Measurements from ENCODE around the gene NECAB3. TPM values are rescaled to one million over a fixed set of nuclear protein-coding genes. Genes with fewer than 3 reads are reported as not detected.

Gene NECAB3
- total RNA-seq, 1 donor from 2014 or later, result 56.2 TPM

DNA sequence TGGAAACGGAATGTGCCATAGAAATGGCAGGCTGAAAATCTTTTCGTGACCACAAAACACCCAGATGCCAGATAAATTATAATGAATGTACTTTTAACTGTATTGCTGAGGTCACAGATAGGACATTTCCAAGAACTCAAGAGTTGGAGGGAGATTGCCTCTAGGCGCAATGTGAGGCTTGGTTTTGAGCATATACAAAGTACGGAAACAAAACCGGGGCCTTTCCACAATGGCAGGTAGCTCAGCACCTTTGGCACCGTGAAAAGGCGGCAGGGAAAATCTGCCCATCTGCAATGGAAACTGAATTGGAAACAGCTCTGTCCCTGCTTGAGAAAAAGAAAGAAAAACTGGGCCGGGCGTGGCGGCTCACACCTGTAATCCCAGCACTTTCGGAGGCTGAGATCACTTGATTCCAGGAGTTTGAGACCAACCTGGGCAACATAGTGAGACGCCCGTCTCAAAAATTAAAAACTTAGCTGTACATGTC lies 22.6 kb downstream of the NECAB3 start:
- Histone ChIP-seq H3K36me3 (no peaks in the 10 kb centered on the region), H3K4me3 (no peak overlapping the region), H3K27ac (no peak overlapping the region), H3K9me3 (no peaks in the 10 kb centered on the region), H3K4me1 (peaks cover 10% of the 10 kb centered on the region), H3K27me3 (no peaks in the 10 kb centered on the region)
- intact Hi-C loops (cut with DNase I), result loop anchor here (10.0 kb wide), 1 partner anchor 197 kb away; no protein-coding TSS in a partner anchor
- TF ChIP-seq, protein P1, sequence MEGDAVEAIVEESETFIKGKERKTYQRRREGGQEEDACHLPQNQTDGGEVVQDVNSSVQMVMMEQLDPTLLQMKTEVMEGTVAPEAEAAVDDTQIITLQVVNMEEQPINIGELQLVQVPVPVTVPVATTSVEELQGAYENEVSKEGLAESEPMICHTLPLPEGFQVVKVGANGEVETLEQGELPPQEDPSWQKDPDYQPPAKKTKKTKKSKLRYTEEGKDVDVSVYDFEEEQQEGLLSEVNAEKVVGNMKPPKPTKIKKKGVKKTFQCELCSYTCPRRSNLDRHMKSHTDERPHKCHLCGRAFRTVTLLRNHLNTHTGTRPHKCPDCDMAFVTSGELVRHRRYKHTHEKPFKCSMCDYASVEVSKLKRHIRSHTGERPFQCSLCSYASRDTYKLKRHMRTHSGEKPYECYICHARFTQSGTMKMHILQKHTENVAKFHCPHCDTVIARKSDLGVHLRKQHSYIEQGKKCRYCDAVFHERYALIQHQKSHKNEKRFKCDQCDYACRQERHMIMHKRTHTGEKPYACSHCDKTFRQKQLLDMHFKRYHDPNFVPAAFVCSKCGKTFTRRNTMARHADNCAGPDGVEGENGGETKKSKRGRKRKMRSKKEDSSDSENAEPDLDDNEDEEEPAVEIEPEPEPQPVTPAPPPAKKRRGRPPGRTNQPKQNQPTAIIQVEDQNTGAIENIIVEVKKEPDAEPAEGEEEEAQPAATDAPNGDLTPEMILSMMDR (IDR thresholded peaks at IDR 0.05), result no peak
- no peak for ATAC-seq
- no peak for DNase-seq

DNA sequence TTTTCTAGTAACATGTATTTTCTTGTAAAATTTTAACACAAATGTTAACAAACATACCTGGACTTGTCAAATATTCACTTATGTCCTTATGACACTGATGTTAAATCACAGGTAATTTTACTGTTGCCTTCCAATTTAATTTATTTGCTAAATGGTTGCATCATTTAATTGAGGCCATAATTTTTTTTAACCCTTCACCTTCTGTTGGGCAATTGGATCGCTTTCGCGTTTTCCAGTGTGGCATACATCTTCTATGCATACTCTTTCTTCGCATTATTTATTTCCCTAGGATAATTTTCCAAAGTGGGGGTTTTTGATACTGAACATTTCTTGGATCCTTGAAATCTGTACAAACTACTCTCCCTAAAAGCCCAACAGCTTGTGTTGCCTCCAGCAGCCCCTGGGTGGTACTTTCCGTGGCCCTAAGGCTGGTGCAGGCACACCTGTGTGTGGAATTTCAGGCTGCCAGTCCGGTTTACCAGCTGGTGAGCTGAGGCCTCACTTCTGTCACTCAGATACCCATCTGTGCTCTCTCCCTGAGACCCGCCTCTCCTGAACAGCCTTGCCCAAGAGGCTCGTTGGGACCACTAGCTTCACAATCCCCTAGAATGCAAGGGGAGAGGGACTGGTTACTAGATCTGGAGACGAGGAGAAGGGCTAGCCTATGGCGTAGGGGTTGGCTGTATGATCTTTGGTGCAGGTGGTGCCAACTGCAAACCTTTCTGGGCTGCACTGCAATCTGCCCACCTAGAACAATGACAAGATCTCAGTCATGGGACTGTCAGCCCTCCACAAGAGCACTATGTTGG lies 23.3 kb downstream of the NECAB3 start:
- Histone ChIP-seq H3K4me1 (peaks cover 10% of the 10 kb centered on the region), H3K27ac (no peak overlapping the region), H3K9me3 (no peaks in the 10 kb centered on the region), H3K27me3 (no peaks in the 10 kb centered on the region), H3K4me3 (no peak overlapping the region), H3K36me3 (peaks cover 6% of the 10 kb centered on the region)
- TF ChIP-seq, protein P1 (IDR thresholded peaks at IDR 0.05), result no peak
- ATAC-seq, result peak; percentile 17
- no peak for DNase-seq
- intact Hi-C loops (cut with DNase I), result loop anchor here (10.0 kb wide), 1 partner anchor 196 kb away; no protein-coding TSS in a partner anchor

DNA sequence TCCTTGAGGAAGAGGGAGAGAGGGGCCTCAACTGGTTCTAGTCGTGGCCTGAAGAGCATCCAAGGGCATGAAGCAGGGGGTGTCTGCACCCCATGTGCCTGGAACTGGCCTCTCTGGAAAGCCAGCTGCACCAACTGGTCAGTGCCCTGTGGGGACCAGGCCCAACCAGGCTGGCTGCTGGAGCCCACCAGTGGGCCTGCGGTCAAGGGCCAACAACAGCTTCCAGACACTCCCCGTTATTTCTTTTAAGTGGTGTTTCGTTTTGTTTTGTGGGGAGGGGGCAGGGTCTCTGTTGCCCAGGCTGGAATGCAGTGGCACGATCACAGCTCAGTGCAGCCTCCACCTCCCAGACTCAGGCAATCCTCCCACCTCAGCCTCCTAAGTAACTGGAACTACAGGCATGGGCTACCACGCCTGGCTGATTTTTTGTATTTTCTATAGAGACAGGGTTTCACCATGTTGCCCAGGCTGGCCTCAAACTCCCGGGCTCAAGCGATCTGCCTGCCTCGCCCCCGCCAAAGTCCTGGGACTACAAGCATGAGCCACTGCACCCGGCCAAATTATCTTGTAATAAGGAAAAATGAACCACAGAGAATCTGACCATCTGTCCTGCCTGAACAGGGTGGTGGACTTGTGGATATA lies 24.0 kb downstream of the NECAB3 start:
- Histone ChIP-seq H3K27ac (no peak overlapping the region), H3K9me3 (no peaks in the 10 kb centered on the region), H3K27me3 (no peaks in the 10 kb centered on the region), H3K4me3 (no peak overlapping the region), H3K4me1 (peaks cover 10% of the 10 kb centered on the region), H3K36me3 (peaks cover 11% of the 10 kb centered on the region)
- DNase-seq, result no peak
- TF ChIP-seq, protein P1 (IDR thresholded peaks at IDR 0.05), result no peak
- no peak for ATAC-seq
- intact Hi-C loops (cut with DNase I), result loop anchor here (10.0 kb wide), 1 partner anchor 195 kb away; no protein-coding TSS in a partner anchor

DNA sequence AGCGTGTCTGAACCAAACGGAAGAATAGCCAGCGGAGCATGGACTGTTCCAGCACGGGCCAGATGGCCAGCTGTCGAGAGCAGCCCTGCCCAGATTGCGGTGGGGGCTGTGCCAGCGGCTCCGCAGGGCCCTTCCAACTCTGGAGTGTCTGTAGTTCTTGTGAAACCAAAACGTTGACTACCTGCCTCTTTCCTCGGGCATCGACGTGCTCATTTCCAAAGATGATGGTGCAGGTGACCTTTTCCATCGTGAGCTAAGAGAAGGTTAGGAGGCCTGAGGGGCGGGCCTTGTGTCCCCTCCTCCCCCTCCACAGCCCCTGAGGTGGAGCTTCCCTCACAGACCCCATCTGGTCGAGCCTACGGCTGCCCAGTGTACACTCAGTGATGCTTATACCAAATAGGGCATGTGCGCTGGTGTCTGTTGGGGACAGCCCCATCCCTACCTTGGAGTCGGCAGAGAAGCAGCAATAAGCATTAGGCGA lies 25.0 kb downstream of the NECAB3 start:
- intact Hi-C loops (cut with DNase I), result no loop called here
- ATAC-seq (peak; percentile 78), DNase-seq (peak; percentile 85)
- H3K4me1 ChIP-seq, result peaks cover 10% of the 10 kb centered on the region
- peaks cover 20% of the 10 kb centered on the region for H3K36me3 ChIP-seq
- H3K4me3 ChIP-seq, result no peak overlapping the region
- TF ChIP-seq, protein P1 (IDR thresholded peaks at IDR 0.05), result no peak
- H3K9me3 ChIP-seq, result no peaks in the 10 kb centered on the region
- no peak overlapping the region for H3K27ac ChIP-seq
- no peaks in the 10 kb centered on the region for H3K27me3 ChIP-seq

DNA sequence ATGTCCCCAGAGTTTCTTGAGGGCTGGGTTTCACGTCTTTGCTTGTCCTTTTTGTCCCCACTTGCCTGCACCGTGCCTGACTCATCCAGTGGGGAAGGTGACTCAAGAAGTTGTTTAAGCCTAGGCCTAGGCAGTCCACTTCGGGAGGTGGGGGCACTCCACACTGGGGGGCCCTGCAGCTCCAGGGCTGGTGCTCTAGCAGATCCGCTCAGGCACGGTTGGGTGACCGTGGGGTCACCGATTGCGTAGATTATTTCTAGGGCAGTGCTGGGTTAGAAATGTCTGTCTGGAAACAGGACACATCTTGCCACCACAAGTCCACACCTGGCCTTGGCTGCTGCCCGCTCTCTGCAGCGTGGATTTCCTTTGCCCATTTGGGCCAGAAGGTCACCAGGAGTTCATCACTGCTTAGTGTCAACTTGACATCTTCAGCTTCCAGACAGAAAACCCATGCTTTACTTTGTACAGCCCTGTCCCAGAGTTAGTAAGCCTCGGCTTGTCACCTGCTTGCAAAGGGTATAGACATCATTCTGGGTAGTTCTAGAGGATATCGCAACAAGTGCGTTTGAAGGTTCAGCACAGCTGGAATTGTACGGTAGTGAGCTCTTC lies 25.7 kb downstream of the NECAB3 start:
- Histone ChIP-seq H3K27ac (no peak overlapping the region), H3K4me3 (no peak overlapping the region), H3K4me1 (peaks cover 10% of the 10 kb centered on the region), H3K27me3 (no peaks in the 10 kb centered on the region), H3K36me3 (peaks cover 25% of the 10 kb centered on the region), H3K9me3 (no peaks in the 10 kb centered on the region)
- DNase-seq (peak; percentile 56), ATAC-seq (no peak)
- intact Hi-C loops (cut with DNase I), result no loop called here
- TF ChIP-seq, protein P1 (IDR thresholded peaks at IDR 0.05), result no peak

All from upper lobe of right lung (tissue), 1 donor.